ENCODE measurements around the gene SEC22C.

DNA sequence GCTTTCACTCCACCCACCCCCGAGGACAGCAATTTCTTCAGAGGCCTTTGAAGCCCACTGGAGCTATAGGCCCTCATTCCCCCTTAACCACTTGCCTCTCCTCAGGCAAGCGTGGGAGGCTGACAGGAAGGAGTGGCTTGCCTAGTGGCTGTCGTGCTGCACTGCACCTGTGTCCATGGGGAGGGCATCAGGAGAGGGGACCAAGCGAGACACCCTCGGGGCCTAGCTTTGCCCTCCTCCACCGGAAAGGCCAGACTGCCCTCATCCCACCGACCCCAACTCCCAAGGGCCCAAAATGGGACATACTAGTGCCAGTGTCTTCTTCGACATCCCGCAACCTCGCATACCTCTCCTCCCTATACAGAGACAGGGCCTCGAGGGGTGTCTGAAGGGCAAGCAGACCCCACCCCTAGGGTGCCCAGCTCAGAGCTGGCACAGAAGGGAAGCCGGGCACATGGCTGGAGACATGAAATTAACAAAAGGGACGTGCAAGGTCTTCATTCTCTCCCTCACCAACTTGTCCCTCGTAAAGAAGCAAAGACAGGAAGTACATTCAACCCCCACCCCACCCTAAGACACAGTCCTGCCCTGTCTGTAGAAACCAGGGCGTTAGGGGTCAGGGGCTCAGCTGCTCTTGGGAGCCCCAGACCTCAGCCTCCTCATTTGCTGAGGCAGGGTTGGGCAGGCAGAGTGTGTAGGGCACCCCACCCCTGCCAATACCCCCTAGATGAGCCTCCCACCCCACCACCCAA lies 55.0 kb downstream of the SEC22C start:
- no peak for TF ChIP-seq EZH2 (IDR thresholded peaks at IDR 0.05; ENCODE audit: borderline replicate concordance, insufficient read depth, low read depth, low read length, poor library complexity, severe bottlenecking)
- TF ChIP-seq, protein P1, sequence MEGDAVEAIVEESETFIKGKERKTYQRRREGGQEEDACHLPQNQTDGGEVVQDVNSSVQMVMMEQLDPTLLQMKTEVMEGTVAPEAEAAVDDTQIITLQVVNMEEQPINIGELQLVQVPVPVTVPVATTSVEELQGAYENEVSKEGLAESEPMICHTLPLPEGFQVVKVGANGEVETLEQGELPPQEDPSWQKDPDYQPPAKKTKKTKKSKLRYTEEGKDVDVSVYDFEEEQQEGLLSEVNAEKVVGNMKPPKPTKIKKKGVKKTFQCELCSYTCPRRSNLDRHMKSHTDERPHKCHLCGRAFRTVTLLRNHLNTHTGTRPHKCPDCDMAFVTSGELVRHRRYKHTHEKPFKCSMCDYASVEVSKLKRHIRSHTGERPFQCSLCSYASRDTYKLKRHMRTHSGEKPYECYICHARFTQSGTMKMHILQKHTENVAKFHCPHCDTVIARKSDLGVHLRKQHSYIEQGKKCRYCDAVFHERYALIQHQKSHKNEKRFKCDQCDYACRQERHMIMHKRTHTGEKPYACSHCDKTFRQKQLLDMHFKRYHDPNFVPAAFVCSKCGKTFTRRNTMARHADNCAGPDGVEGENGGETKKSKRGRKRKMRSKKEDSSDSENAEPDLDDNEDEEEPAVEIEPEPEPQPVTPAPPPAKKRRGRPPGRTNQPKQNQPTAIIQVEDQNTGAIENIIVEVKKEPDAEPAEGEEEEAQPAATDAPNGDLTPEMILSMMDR (IDR thresholded peaks at IDR 0.05): no peak

Measured in B cell (primary cell).